Ascending aorta (tissue), 2 donors: ENCODE measurements around the gene POPDC3. TPM values are rescaled to one million over a fixed set of nuclear protein-coding genes. Genes with fewer than 3 reads are reported as not detected.
A peak's percentile ranks its signal among the peaks of the same experiment; 100 is the strongest.

Source experiments
- DNase-seq, 2 donors: peaks; one replicate each; pipeline ENCODE4 v3.0.0-alpha.2; 2019; ENCODE audit warnings: low spot score in 2 of 2
- H3K27ac ChIP-seq, 2 donors: fragments of 200-600 bp; sonication (generic); one replicate each; pipeline ENCODE4 v1.5.1; 2016 to 2017; ENCODE audit warnings: mild to moderate bottlenecking in 1 of 2
- H3K27me3 ChIP-seq: fragments of 200-600 bp; sonication (generic); one replicate; pipeline ENCODE4 v1.5.1; 2017
- H3K36me3 ChIP-seq, 2 donors: fragments of 200-600 bp; sonication (generic); one replicate each; pipeline ENCODE4 v1.5.1; 2016
- H3K4me1 ChIP-seq, 2 donors: fragments of 200-600 bp; sonication (generic); one replicate each; pipeline ENCODE4 v1.5.1; 2016 to 2017; ENCODE audit warnings: mild to moderate bottlenecking in 1 of 2
- H3K4me3 ChIP-seq, 2 donors: fragments of 200-600 bp; sonication (generic); one replicate each; pipeline ENCODE4 v1.5.1; 2016 to 2017; ENCODE audit warnings: mild to moderate bottlenecking in 1 of 2
- H3K9me3 ChIP-seq, 2 donors: fragments of 200-600 bp; sonication (generic); one replicate each; pipeline ENCODE4 v1.5.1; 2016
- CTCF ChIP-seq, 3 experiments: fragments of 200-600 bp in 2 of 3; fragments of 450-650 bp in 1 of 3; sonication (generic) in 2 of 3; IDR thresholded peaks; one replicate each; pipeline ENCODE4 v1.5.1; 2016 to 2019; ENCODE audit warnings: antibody characterized with exemption in 3 of 3, mild to moderate bottlenecking in 1 of 3, moderate library complexity in 1 of 3
- intact Hi-C: fragments of 100-400 bp; cut with DNase I; formaldehyde crosslinking; loops from one replicate; pipeline ENCODE4 v1.15.1; 2023
- total RNA-seq: library from RNA; depleted of rRNA; stranded (reverse); fragments of >200 nt; gene quantifications from one replicate; pipeline ENCODE4 v1.1.0, GENCODE V29; 2016

Gene POPDC3
- total RNA-seq, 1 donor from 2014 or later: not detected

GRCh38 chr6:105138141-105138540, 41.7 kb downstream of the POPDC3 start:
- H3K9me3 ChIP-seq: no peaks in the 10 kb centered on the region
- H3K4me3 ChIP-seq: peak overlapping the region; percentile 82 to 93
- H3K27me3 ChIP-seq: no peaks in the 10 kb centered on the region
- no peak for TF ChIP-seq CTCF (IDR thresholded peaks at IDR 0.05)
- no peak overlapping the region for H3K27ac ChIP-seq
- no peaks in the 10 kb centered on the region for H3K36me3 ChIP-seq
- intact Hi-C loops: loop anchor here (5.0 to 10.0 kb wide), 2 partner anchors 264 to 1187 kb away; partner anchors contain the start of genes ATG5 and PREP
- no peak for DNase-seq
- H3K4me1 ChIP-seq: peaks cover 0 to 7% of the 10 kb centered on the region in 2 donors

- peak overlapping the region; percentile 82 to 93 for H3K4me3 ChIP-seq
- peak in 1 of 2 donors; percentile 67 for DNase-seq
- H3K9me3 ChIP-seq: no peaks in the 10 kb centered on the region
- H3K27me3 ChIP-seq: no peaks in the 10 kb centered on the region
- no peaks in the 10 kb centered on the region for H3K36me3 ChIP-seq
- TF ChIP-seq CTCF (IDR thresholded peaks at IDR 0.05): no peak
- intact Hi-C loops: loop anchor here (5.0 to 10.0 kb wide), 2 partner anchors 265 to 1187 kb away; partner anchors contain the start of genes ATG5 and PREP
- H3K27ac ChIP-seq: peak overlapping the region in 1 of 2 donors; percentile 90
- peaks cover 0 to 7% of the 10 kb centered on the region in 2 donors for H3K4me1 ChIP-seq
Observed at GRCh38 chr6:105137388-105137787, 42.4 kb downstream of the POPDC3 start.

GRCh38 chr6:105136431-105137350, 43.1 kb downstream of the POPDC3 start:
- peak; percentile 6 to 30 (median 11) for TF ChIP-seq CTCF (IDR thresholded peaks at IDR 0.05)

GRCh38 chr6:105135907-105136430, 43.8 kb downstream of the POPDC3 start:
- Histone ChIP-seq H3K4me3 (peak overlapping the region; percentile 82 to 93), H3K27me3 (no peaks in the 10 kb centered on the region), H3K36me3 (no peaks in the 10 kb centered on the region), H3K4me1 (peaks cover 0 to 7% of the 10 kb centered on the region in 2 donors), H3K27ac (peak overlapping the region; percentile 83 to 90), H3K9me3 (no peaks in the 10 kb centered on the region)
- TF ChIP-seq CTCF (IDR thresholded peaks at IDR 0.05): no peak
- intact Hi-C loops: loop anchor here (5.0 to 10.0 kb wide), 2 partner anchors 266 to 1189 kb away; partner anchors contain the start of genes ATG5 and PREP
- DNase-seq: no peak

More at GRCh38 chr6:105136431-105137350, 43.1 kb downstream of the POPDC3 start:
- Histone ChIP-seq H3K4me1 (peaks cover 0 to 7% of the 10 kb centered on the region in 2 donors), H3K4me3 (peak overlapping the region; percentile 82 to 93), H3K27ac (peak overlapping the region; percentile 83 to 90), H3K36me3 (no peaks in the 10 kb centered on the region), H3K9me3 (no peaks in the 10 kb centered on the region), H3K27me3 (no peaks in the 10 kb centered on the region)
- intact Hi-C loops: loop anchor here (5.0 to 10.0 kb wide), 2 partner anchors 266 to 1188 kb away; partner anchors contain the start of genes ATG5 and PREP
- DNase-seq: peak in 1 of 2 donors; percentile 69

GRCh38 chr6:105135056-105135455, 44.8 kb downstream of the POPDC3 start:
- TF ChIP-seq CTCF (IDR thresholded peaks at IDR 0.05): no peak
- H3K9me3 ChIP-seq: no peaks in the 10 kb centered on the region
- no peak for DNase-seq
- no peaks in the 10 kb centered on the region for H3K36me3 ChIP-seq
- peaks cover 0 to 7% of the 10 kb centered on the region in 2 donors for H3K4me1 ChIP-seq
- no peak overlapping the region for H3K27ac ChIP-seq
- intact Hi-C loops: loop anchor here (5.0 to 10.0 kb wide), 2 partner anchors 267 to 1190 kb away; partner anchors contain the start of genes ATG5 and PREP
- no peaks in the 10 kb centered on the region for H3K27me3 ChIP-seq
- no peak overlapping the region for H3K4me3 ChIP-seq
